NK-92 treated with Interleukin-12 subunit alpha and Interleukin-12 subunit beta, amount 100 ng/mL, for 24 hours (cell line): ENCODE measurements around the gene SPATA31D1.

Experiments used
- DNase-seq: peaks from one replicate; lab custom pipeline; 2025; lab: John Stamatoyannopoulos, UW

SPATA31D1 gene

DNA sequence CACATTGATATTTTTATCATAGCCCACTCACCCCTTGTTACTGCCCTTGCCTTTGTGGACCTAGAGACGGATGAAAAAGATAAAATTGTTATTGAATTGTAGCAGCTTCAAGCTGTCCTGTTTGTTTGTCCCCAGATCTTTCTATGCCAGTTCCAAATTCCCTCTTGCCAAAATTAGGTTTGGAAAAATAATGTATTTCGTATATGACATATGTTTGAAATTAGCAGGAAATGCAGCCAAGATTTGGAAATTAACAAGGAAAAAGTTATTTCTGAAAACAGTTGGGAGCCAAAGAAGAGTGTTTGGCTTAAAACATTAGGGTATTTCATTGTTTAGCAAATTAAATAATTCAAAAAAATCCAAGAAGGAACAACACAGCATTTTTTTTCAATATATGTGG is 33.5 kb downstream of the SPATA31D1 start:
- DNase-seq, result no peak

DNA sequence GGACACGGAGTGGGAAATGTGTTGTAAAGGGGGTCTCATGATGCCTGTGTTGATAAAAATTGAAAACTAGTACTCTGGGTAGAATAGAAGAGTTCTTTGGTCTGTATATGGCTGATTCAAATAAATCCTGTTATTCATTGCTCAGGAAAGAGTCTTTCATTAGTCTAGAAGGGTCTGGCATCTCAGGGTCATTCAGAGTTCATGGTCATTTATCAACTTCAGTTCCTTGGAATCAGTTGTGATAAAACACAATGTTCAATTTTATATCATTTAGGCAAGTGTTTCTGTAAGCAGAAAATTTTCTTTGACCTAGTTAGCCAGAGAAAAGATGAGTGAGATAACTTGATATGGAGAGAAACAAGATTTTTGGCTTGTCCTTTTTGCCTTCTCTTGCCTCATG is 36.3 kb downstream of the SPATA31D1 start:
- DNase-seq, result no peak

- DNase-seq, result no peak
Measured at GRCh38 chr9:82031538-82032280, 43.1 kb downstream of the SPATA31D1 start.

DNA sequence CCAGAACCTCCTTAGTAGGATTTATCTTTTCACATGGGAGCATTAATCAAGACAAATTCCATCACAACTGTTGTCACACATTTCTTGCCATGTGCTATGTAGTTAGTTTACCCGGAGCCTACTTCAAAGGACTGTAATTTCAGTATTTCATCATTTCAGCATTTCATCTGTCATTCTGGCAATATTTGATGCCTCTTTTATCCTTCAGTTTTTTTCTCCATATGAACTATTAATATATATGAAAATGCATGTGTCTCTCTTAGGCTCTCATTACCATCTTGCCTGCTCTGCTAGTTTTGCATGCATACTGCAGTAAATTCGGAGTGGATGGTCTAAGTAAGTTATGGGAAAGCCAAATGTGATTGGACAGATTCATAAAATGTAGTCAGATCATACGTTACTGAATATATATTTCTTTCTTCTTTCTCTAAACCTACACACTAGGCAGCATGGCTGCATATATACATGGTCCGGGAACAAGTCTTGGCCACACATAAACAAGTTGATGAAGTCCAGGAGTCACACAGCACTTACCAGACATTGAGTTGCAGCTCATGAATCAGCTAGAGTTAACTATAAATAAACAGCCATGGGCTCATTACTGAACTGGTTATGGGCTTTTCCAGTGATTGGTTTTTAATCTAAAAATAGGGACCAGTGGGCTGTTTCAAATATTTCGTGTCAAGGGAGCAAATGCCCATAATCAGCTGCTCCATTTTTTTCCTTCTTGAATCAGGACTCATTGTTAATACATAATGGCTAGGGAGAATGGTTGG is 46.6 kb downstream of the SPATA31D1 start:
- DNase-seq, result no peak

DNA sequence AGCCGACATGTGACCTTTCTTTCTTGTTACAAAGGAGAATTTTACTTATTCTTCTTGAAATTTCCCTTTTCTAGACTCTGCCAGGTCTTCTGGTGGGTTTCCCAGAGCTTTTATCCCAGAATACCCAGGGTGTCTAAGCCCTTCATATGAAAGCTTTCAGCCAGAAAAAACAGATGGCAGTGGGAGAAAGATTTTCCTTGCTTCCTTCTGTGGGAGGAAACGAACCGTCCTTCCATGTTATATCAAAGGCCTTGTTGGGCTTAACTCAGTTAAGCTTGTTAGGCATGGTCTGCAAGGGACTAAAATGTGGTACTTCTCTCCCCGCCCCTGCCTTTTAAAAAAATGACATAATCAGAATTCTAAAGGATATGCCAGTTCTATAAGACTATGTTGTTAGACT is 47.5 kb downstream of the SPATA31D1 start:
- no peak for DNase-seq

GRCh38 chr9:82037126-82037525 is 48.6 kb downstream of the SPATA31D1 start:
- no peak for DNase-seq

- DNase-seq, result no peak
Measured at GRCh38 chr9:82038897-82039296, 50.3 kb downstream of the SPATA31D1 start.
